Natural killer cell (primary cell): ENCODE data around the gene S100A13. TPM values are rescaled to one million over a fixed set of nuclear protein-coding genes. Genes with fewer than 3 reads are reported as not detected.

Experiments used
- ATAC-seq, 3 donors: fragments of 150-1000 bp in 2 of 3; fragments of 200-7000 bp in 1 of 3; cut with Tn5 transposase; 1 replicate in 1 of 3; 2 replicates in 2 of 3; pipeline ENCODE4 v1.10.0; 2021; ENCODE audit warnings: mild to moderate bottlenecking in 2 of 3, moderate library complexity in 2 of 3
- DNase-seq, 2 donors: peaks; one replicate each; pipeline versions ENCODE4 v3.0.0 to v3.0.0-alpha.2; 2013 to 2021; ENCODE audit warnings: mixed read lengths in 1 of 2
- H3K27ac ChIP-seq: one replicate; pipeline ENCODE4 v1.5.1; 2013; ENCODE audit warnings: mild to moderate bottlenecking, low read length
- H3K27me3 ChIP-seq: one replicate; pipeline ENCODE4 v1.6.1; 2013; ENCODE audit warnings: low read length; ENCODE audit not compliant: control insufficient read depth, insufficient read depth
- H3K36me3 ChIP-seq: one replicate; pipeline ENCODE4 v1.6.1; 2013; ENCODE audit warnings: low read length; ENCODE audit not compliant: control insufficient read depth, insufficient read depth
- H3K4me1 ChIP-seq: one replicate; pipeline ENCODE4 v1.6.1; 2013; ENCODE audit warnings: low read length; ENCODE audit not compliant: control insufficient read depth, insufficient read depth
- H3K4me3 ChIP-seq: one replicate; pipeline ENCODE4 v1.5.1; 2013; ENCODE audit warnings: low read length
- H3K9me3 ChIP-seq: one replicate; pipeline ENCODE4 v1.6.1; 2013; ENCODE audit warnings: low read length; ENCODE audit not compliant: control insufficient read depth, insufficient read depth
- H3K27ac Mint-ChIP-seq, 2 donors: one replicate each; pipeline ENCODE4 v1.8.0; 2022; ENCODE audit warnings: mild to moderate bottlenecking in 2 of 2, mixed read lengths in 2 of 2, moderate library complexity in 1 of 2
- H3K27me3 Mint-ChIP-seq, 2 donors: one replicate each; pipeline ENCODE4 v1.8.0; 2022; ENCODE audit warnings: low read depth in 2 of 2, mixed read lengths in 2 of 2
- H3K36me3 Mint-ChIP-seq: one replicate; pipeline ENCODE4 v1.8.0; 2022; ENCODE audit warnings: mixed read lengths
- H3K4me1 Mint-ChIP-seq, 2 donors: one replicate each; pipeline ENCODE4 v1.8.0; 2022; ENCODE audit warnings: mixed read lengths in 2 of 2
- H3K4me3 Mint-ChIP-seq: one replicate; pipeline ENCODE4 v1.8.0; 2022; ENCODE audit warnings: mild to moderate bottlenecking, moderate library complexity, mixed read lengths
- H3K9me3 Mint-ChIP-seq, 2 donors: one replicate each; pipeline ENCODE4 v1.8.0; 2022; ENCODE audit warnings: mixed read lengths in 2 of 2
- CTCF ChIP-seq: fragments of 200-600 bp; IDR thresholded peaks from one replicate; pipeline ENCODE4 v1.8.0; 2022; ENCODE audit warnings: antibody characterized with exemption
- WGBS: methylation state at CpG from one replicate; pipeline ENCODE4 v1.1.7; 2013; ENCODE audit warnings: missing lambda C conversion rate; ENCODE audit not compliant: insufficient coverage; 5-methylcytosine and 5-hydroxymethylcytosine counted together
- intact Hi-C: fragments of 100-400 bp; cut with micrococcal nuclease; formaldehyde crosslinking; loops from one replicate; pipeline ENCODE4 v1.14.2; 2022
- total RNA-seq, 4 donors: library from RNA; stranded (reverse); fragments of 120-200 nt in 1 of 4; gene quantifications; one replicate each; pipeline versions ENCODE4 v1.2.3 to v1.2.4, GENCODE V29; 2013 to 2022

Gene S100A13
- total RNA-seq, 3 donors from 2014 or later (not counting 1 experiment from before 2014, with no cell fraction given), result 4.0 to 5.8 (median 4.1) TPM

- Mint-ChIP-seq H3K27me3 (no peaks in the 10 kb centered on the region), H3K4me1 (no peaks in the 10 kb centered on the region), H3K27ac (no peak overlapping the region), H3K9me3 (no peaks in the 10 kb centered on the region), H3K36me3 (no peaks in the 10 kb centered on the region), H3K4me3 (no peak overlapping the region)
- H3K36me3 ChIP-seq, result no peaks in the 10 kb centered on the region
- intact Hi-C loops, result no loop called here
- no peak for TF ChIP-seq CTCF
- H3K4me1 ChIP-seq, result peaks cover 3% of the 10 kb centered on the region
- no peak overlapping the region for H3K27ac ChIP-seq
- WGBS, result 90% methylated on average over 10 of the region's 11 CpGs
- no peaks in the 10 kb centered on the region for H3K27me3 ChIP-seq
- H3K4me3 ChIP-seq, result no peak overlapping the region
- H3K9me3 ChIP-seq, result no peaks in the 10 kb centered on the region
- no peak for DNase-seq
- ATAC-seq, result no peak
Measured at GRCh38 chr1:153612111-153612754, 15.1 kb downstream of the S100A13 start.

- H3K4me1 ChIP-seq, result peaks cover 3% of the 10 kb centered on the region
- H3K36me3 ChIP-seq, result no peaks in the 10 kb centered on the region
- DNase-seq, result no peak
- H3K4me1 Mint-ChIP-seq, result no peaks in the 10 kb centered on the region
- H3K27me3 Mint-ChIP-seq, result no peaks in the 10 kb centered on the region
- H3K27me3 ChIP-seq, result no peaks in the 10 kb centered on the region
- 94% methylated on average over 1 of the region's 1 CpG for WGBS
- no peak overlapping the region for H3K27ac ChIP-seq
- H3K4me3 ChIP-seq, result no peak overlapping the region
- H3K9me3 ChIP-seq, result no peaks in the 10 kb centered on the region
- no peak overlapping the region for H3K4me3 Mint-ChIP-seq
- intact Hi-C loops, result no loop called here
- H3K9me3 Mint-ChIP-seq, result no peaks in the 10 kb centered on the region
- ATAC-seq, result no peak
- no peaks in the 10 kb centered on the region for H3K36me3 Mint-ChIP-seq
- TF ChIP-seq CTCF, result no peak
- no peak overlapping the region for H3K27ac Mint-ChIP-seq
Measured at GRCh38 chr1:153611356-153611755, 15.9 kb downstream of the S100A13 start.

- no peak overlapping the region for H3K4me3 ChIP-seq
- no peaks in the 10 kb centered on the region for H3K9me3 ChIP-seq
- no peak for TF ChIP-seq CTCF
- H3K27me3 Mint-ChIP-seq, result no peaks in the 10 kb centered on the region
- H3K36me3 Mint-ChIP-seq, result no peaks in the 10 kb centered on the region
- no peaks in the 10 kb centered on the region for H3K9me3 Mint-ChIP-seq
- no peak overlapping the region for H3K4me3 Mint-ChIP-seq
- ATAC-seq (no peak), DNase-seq (no peak)
- H3K36me3 ChIP-seq, result no peaks in the 10 kb centered on the region
- H3K4me1 Mint-ChIP-seq, result no peaks in the 10 kb centered on the region
- H3K27me3 ChIP-seq, result no peaks in the 10 kb centered on the region
- no peak overlapping the region for H3K27ac Mint-ChIP-seq
- peaks cover 3% of the 10 kb centered on the region for H3K4me1 ChIP-seq
- intact Hi-C loops, result no loop called here
- no peak overlapping the region for H3K27ac ChIP-seq
- 87% methylated on average over 7 of the region's 7 CpGs for WGBS
Measured at GRCh38 chr1:153610811-153611301, 16.4 kb downstream of the S100A13 start.

GRCh38 chr1:153610334-153610733 is 17.0 kb downstream of the S100A13 start:
- H3K4me3 ChIP-seq, result no peak overlapping the region
- H3K36me3 ChIP-seq, result no peaks in the 10 kb centered on the region
- no peak overlapping the region for H3K4me3 Mint-ChIP-seq
- no peaks in the 10 kb centered on the region for H3K9me3 Mint-ChIP-seq
- no peaks in the 10 kb centered on the region for H3K27me3 ChIP-seq
- H3K36me3 Mint-ChIP-seq, result no peaks in the 10 kb centered on the region
- H3K27ac Mint-ChIP-seq, result no peak overlapping the region
- H3K9me3 ChIP-seq, result no peaks in the 10 kb centered on the region
- ATAC-seq, result no peak
- no peak overlapping the region for H3K27ac ChIP-seq
- no peak for DNase-seq
- WGBS, result 91% methylated on average over 3 of the region's 4 CpGs
- no peaks in the 10 kb centered on the region for H3K4me1 Mint-ChIP-seq
- intact Hi-C loops, result no loop called here
- no peak for TF ChIP-seq CTCF
- peaks cover 0 to under 1% of the 10 kb centered on the region in 2 donors for H3K27me3 Mint-ChIP-seq
- peaks cover 3% of the 10 kb centered on the region for H3K4me1 ChIP-seq
